GDM1 (cell line): ENCODE data around the gene TOP2A.
"Not testable (repeated sequence)": the region's sequence is repeated elsewhere in the genome, so short reads cannot be mapped to it uniquely, and the experiment has no call there.

ENCODE experiments used
- DNase-seq: peaks from one replicate; lab custom pipeline; 2025; lab: John Stamatoyannopoulos, UW

Gene TOP2A

GRCh38 chr17:40377832-40378231, 39.9 kb downstream of the TOP2A start:
- DNase-seq: no peak

- DNase-seq: not testable (repeated sequence)
Measured at GRCh38 chr17:40376541-40376940, 41.2 kb downstream of the TOP2A start.

DNA sequence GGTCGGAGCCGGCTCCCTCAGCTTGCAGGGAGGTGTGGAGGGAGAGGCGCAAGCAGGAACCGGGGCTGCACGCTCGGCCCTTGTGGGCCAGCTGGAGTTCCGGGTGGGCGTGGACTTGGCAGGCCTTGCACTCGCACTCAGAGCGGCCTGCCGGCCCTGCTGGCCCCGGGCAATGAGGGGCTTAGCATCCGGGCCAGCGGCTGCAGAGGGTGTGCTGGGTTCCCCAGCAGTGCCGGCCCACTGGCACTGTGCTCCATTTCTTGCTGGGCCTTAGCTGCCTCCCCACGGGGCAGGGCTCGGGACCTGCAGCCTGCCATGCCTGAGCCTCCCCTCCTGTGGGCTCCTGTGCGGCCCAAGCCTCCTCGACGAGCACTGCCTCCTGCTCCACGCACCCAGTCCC, 41.9 kb downstream of the TOP2A start:
- DNase-seq: not testable (repeated sequence)

GRCh38 chr17:40374821-40375498, 42.7 kb downstream of the TOP2A start:
- DNase-seq: no peak

DNA sequence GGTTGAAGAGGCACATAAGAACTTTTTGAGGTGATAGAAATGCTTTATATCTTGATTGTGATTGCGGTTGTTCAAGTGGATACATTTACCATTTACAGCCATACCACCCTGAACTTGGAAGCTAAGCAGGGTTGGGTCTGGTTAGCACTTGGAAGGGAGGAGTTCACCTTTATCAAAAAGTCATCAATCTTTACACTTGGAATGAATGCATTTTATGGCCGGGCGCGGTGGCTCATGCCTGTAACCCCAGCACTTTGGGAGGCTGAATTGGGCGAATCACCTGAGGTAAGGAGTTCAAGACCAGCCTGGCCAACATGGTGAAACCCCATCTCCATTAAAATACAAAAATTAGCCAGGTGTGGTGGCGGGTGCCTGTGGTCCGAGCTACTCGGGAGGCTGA, 43.7 kb downstream of the TOP2A start:
- DNase-seq: no peak

- no peak for DNase-seq
Measured at GRCh38 chr17:40373324-40373723, 44.4 kb downstream of the TOP2A start.

DNA sequence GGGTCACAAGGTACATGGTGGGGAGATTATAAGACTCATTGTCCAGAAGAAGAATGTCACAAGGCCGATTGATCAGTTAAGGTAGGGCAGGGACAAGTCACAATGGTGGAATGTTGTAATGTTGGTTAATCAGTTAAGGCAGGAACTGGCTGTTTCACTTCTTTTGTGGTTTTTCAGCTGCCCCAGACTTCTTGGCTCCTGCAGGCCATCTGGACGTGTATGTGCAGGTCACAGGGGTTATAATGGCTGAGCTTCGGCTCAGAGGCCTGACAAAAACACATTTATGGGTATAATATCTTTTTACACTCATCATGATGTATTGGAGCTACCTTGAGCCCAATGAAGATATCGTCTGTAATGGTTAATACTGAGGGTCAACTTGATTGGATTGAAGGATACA, 45.1 kb downstream of the TOP2A start:
- DNase-seq: not testable (repeated sequence)

DNA sequence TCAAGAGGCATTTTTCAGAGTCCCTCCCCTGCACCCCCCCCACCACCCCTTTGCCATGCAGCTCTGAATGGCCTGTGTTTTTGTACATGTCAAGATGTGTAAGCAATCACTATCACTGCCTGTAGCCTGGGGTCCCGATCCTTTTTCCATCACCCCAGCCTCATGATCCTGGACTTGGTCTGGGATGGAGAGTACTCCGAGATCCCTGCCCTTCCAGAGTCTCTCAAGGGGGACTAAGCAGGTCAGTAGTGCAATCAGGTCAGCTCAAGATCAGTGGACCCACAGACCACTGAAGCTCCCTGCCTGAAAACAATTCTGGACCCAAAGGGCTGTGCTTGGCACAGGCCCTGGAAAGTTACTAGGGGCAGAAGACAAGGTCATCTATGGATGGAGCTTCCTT, 45.7 kb downstream of the TOP2A start:
- no peak for DNase-seq

GRCh38 chr17:40371261-40371929, 46.3 kb downstream of the TOP2A start:
- no peak for DNase-seq

- DNase-seq: no peak
Measured at GRCh38 chr17:40369923-40370322, 47.8 kb downstream of the TOP2A start.

DNA sequence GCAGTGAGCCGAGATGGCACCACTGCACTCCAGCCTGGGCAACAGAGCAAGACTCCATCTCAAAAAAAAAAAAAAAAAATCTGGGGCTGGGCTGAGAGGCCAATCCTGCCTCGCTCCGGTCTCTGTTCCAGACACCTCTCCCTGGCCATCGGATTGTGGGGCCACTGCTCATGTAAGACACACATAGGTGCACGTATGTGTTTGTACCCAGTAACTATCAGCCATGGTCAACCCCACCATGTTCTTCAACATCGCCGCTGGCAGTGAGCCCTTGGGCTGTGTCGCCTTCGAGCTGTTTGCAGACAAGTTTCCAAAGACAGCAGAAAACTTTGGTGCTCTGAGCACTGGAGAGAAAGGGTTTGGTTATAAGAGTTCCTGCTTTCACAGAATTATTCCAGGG, 50.0 kb downstream of the TOP2A start:
- DNase-seq: not testable (repeated sequence)

- no peak for DNase-seq
Measured at GRCh38 chr17:40366861-40367518, 50.7 kb downstream of the TOP2A start.

GRCh38 chr17:40366076-40366860, 51.4 kb downstream of the TOP2A start:
- no peak for DNase-seq

- DNase-seq: no peak
Measured at GRCh38 chr17:40364906-40365305, 52.8 kb downstream of the TOP2A start.

GRCh38 chr17:40364121-40364861, 53.4 kb downstream of the TOP2A start, which contains the start of gene GJD3:
Gene GJD3, minus strand, starts transcription at chr17:40364737. Its CDS starts 922 bp downstream, at chr17:40363815.
- no peak for DNase-seq

DNA sequence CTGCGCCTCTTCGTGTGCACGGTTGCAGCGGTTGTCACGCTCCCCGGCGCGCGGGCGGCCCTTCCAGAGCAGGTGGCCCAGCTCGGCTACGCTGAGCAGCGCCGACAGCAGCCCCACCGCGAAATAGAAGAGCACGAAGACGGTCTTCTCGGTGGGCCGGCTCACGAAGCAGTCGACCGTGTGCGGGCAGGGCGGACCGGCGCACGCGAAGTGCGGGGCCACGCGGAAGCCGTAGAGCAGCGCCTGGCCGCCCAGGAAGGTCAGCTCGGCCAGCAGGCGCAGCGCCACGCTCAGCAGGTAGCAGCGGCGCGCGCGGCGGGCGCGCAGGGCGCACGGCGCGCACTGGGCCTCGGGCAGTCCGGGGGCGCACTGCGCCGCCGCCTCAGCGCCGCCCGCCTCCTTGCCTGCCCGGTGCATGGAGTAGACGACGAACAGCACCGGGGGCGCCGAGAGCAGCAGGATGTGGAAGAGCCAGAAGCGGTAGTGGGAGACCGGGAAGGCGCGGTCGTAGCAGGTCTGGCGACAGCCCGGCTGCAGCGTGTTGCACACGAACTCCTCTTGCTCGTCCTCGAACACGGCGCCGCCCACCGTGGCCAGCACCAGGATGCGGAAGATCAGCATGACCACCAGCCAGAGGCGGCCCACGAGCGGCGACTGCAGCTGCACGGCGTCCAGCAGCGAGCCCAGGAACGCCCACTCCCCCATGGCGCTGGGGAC, 54.4 kb downstream of the TOP2A start:
- DNase-seq: no peak

GRCh38 chr17:40362696-40363110, 55.0 kb downstream of the TOP2A start:
- peak; percentile 71 for DNase-seq

DNA sequence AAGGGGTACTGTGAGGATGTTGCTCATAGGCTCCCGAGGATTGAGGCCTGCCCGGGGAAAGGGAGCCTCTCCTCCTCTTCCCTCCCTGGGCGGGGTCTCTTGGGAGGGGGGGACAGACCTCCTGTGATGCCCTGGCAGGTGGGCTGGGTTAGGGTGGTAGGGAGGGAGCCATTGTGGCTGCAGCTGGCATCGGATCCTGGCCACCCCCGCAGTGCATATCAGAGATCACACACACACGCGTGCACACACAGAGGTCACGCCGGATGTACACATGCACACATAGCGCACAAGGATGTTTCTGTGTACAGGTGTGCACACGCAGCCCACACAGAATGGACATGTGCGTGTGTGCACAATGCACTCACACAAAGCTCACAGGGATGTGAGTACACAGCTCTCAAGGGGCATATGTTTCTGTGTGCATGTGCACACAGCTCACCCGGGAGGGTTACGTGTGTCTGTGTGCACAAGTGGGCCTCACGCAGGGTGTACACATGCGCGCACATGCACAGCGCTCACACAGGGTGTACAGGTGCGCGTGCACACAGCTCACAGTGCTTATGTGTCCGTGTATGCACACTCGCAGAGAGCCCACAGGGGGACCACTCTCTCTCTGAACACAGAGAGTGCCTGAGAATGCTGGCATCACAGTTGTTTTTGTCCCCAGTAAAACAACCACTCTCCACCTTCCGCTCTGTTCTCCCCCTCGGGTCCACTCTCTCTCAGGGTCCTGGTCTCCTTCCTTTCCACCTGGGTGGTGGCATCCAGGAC, 55.6 kb downstream of the TOP2A start:
- no peak for DNase-seq

DNA sequence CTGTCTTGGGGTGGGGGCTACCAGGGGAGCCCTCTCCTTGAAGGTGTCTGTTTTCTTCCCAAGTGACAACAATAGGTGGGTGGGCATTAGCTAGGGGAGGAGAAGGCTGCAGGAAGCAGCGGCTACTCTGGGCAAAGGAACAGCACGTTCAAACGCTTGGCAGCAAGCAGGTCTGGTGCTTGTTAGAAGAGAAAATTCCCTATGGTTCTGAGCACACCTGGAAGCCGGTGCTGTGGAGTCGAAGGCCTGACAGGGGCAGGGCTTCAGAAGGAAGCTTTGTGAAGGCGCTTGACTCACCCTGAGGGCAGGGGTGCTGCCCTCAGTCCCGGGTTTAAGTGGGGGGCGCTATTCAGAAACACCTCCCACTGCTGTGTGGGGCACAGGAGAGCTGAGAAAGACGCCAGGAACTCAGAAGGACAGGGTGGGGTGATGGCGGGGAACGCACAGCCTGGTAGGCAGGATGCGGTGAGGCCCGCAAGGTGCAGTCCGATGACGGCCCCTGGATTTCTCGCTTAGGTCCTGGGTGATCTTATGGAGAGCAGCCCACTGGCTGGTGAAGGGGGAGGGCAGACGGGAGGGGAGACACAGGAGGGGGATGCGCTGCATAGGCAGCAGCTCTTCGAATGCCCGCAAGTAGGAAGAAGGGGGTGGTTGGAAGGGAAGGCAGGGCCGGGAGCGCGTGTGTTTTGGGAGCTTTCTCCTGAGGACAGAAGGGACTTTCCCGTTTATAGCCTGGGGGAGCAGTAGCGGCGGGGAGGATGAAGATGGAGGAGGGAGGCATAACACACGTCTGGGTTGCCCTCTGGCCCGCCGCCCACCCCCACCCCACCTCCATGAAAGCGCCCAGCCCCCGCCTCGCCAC, 56.4 kb downstream of the TOP2A start:
- DNase-seq: no peak
